K562 (cell line): ENCODE measurements around the gene PDGFA. TPM values are rescaled to one million over a fixed set of nuclear protein-coding genes. Genes with fewer than 3 reads are reported as not detected.

Experiments
- CEBPB ChIP-seq: fragments of 450-650 bp; IDR thresholded peaks from 2 replicates; pipeline ENCODE4 v1.6.1; 2016; ENCODE audit warnings: missing genetic modification characterization, missing compliant biosample characterization
- E2F8 ChIP-seq: fragments of 450-650 bp; IDR thresholded peaks from 2 replicates; pipeline ENCODE4 v1.7.1; 2018; ENCODE audit warnings: mild to moderate bottlenecking, low read depth; ENCODE audit not compliant: partially characterized antibody
- FOXA3 ChIP-seq, 2 experiments: fragments of 450-650 bp in 1 of 2; sonication (generic) in 1 of 2; formaldehyde crosslinking; IDR thresholded peaks in 1 of 2; conservative IDR thresholded peaks in 1 of 2; 2 replicates each; pipeline versions ENCODE4 v1.4.0 to v1.8.0; 2020 to 2022; ENCODE audit warnings: mild to moderate bottlenecking in 2 of 2, missing genetic modification reagents in 1 of 2
- MGA ChIP-seq: fragments of 450-650 bp; IDR thresholded peaks from 2 replicates; pipeline ENCODE4 v1.6.1; 2016; ENCODE audit warnings: mild to moderate bottlenecking, moderate library complexity
- PRPF4 ChIP-seq: fragments of 200-400 bp; formaldehyde crosslinking; IDR thresholded peaks from one replicate; pipeline ENCODE4 v1.6.1; 2017; ENCODE audit warnings: low read length, low read depth, mild to moderate bottlenecking; ENCODE audit not compliant: insufficient read depth, poor library complexity, severe bottlenecking
- RUNX1 ChIP-seq: sonication (generic); IDR thresholded peaks from 2 replicates; pipeline ENCODE4 v1.6.1; 2016; ENCODE audit warnings: antibody characterized with exemption, low read depth
- TBP ChIP-seq: optimal IDR thresholded peaks from 2 replicates; pipeline ENCODE3; 2011; ENCODE audit warnings: low read depth, low read length, improper control_type of control experiment
- ZBTB12 ChIP-seq: fragments of 250-450 bp; sonication (Bioruptor Pico); IDR thresholded peaks from 2 replicates; pipeline ENCODE4 v1.4.0; 2020
- ZNF354B ChIP-seq: fragments of 250-450 bp; sonication (Bioruptor Pico); IDR thresholded peaks from 2 replicates; pipeline ENCODE4 v1.4.0; 2020
- polyA plus RNA-seq, 8 experiments: library from polyadenylated mRNA; depleted of rRNA in 4 of 8; stranded (reverse) in 5 of 8; unstranded in 3 of 8; fragments of >200 nt; fragmentation: Nextera tagmentation in 2 of 8; fragmentation: Illumina TruSeq in 1 of 8; extraction: Ambion mirVana in 2 of 8; extraction: Trizol in 1 of 8; gene quantifications; 2 replicates each; pipeline versions ENCODE4 v1.2.1 to v1.2.3, GENCODE V29; 2011 to 2014; ENCODE audit warnings: inconsistent platforms in 1 of 8, missing spikeins in 1 of 8
- total RNA-seq, 7 experiments: library from RNA; depleted of rRNA in 6 of 7; stranded (reverse); fragments of >200 nt in 6 of 7; fragmentation: Illumina TruSeq in 2 of 7; extraction: Trizol in 2 of 7; gene quantifications; 2 replicates each; pipeline versions ENCODE4 v1.2.1 to v1.2.3, GENCODE V29; 2011 to 2021; ENCODE audit warnings: low replicate concordance in 1 of 7

Gene PDGFA
- total and polyA plus RNA-seq, 9 of the 15 experiments (the other 6 are each of a cell fraction or from before 2014, with no cell fraction given) = 2.5 to 10.2 (median 4.6) TPM

GRCh38 chr7:471866-472639 is 47.6 kb downstream of the PDGFA start (continued):
- TF ChIP-seq ZBTB12 (CRISPR knock-in tag) (no peak), CEBPB (tag) (no peak), TBP (peak; percentile 32), ZNF354B (CRISPR knock-in tag) (no peak), RUNX1 (no peak), MGA (peak; percentile 89), PRPF4 (no peak), FOXA3 (CRISPR knock-in tag; conservative IDR thresholded peaks at IDR 0.05 in 1 of 2, IDR thresholded peaks at IDR 0.05 in 1 of 2) (0 out of 4 replicates have a peak, but pooled peaks of 1 of the 2 experiments have one; percentile 42), E2F8 (no peak)
